GM19035 (cell line): ENCODE data around the gene AKIRIN1.
"Not testable (repeated sequence)": the region's sequence is repeated elsewhere in the genome, so short reads cannot be mapped to it uniquely, and the experiment has no call there.

Experiments
- ATAC-seq: cut with Tn5 transposase; IDR thresholded peaks from one replicate; pipeline ENCODE4 v1.9.1; 2021; ENCODE audit not compliant: unreplicated experiment

Gene AKIRIN1

GRCh38 chr1:38990738-38991637, at the start of gene AKIRIN1:
Gene AKIRIN1 (plus strand): TSS chr1:38991276. CDS start chr1:38991381, 105 bp downstream.
- peak; percentile 97 for ATAC-seq

GRCh38 chr1:38941527-38942019, 49.5 kb upstream of the AKIRIN1 start, which contains the start of gene RHBDL2:
Gene RHBDL2 (minus strand): TSS chr1:38941830. CDS start chr1:38919212, 22,618 bp downstream.
- no peak for ATAC-seq

GRCh38 chr1:38942664-38943428, 48.2 kb upstream of the AKIRIN1 start:
- ATAC-seq, result no peak

GRCh38 chr1:38944547-38944946, 46.5 kb upstream of the AKIRIN1 start:
- no peak for ATAC-seq

- no peak for ATAC-seq
Measured at GRCh38 chr1:38950553-38950952, 40.5 kb upstream of the AKIRIN1 start.

GRCh38 chr1:38953433-38953860, 37.6 kb upstream of the AKIRIN1 start:
- ATAC-seq, result no peak

- no peak for ATAC-seq
Measured at GRCh38 chr1:38958967-38959366, 32.1 kb upstream of the AKIRIN1 start.

GRCh38 chr1:38962113-38962512, 29.0 kb upstream of the AKIRIN1 start:
- ATAC-seq, result no peak

GRCh38 chr1:38962560-38962959, 28.5 kb upstream of the AKIRIN1 start:
- ATAC-seq, result no peak

- no peak for ATAC-seq
Measured at GRCh38 chr1:38964140-38964548, 26.9 kb upstream of the AKIRIN1 start.

GRCh38 chr1:38973145-38973544, 17.9 kb upstream of the AKIRIN1 start:
- not testable (repeated sequence) for ATAC-seq

- no peak for ATAC-seq
Measured at GRCh38 chr1:38973659-38974437, 17.2 kb upstream of the AKIRIN1 start.

GRCh38 chr1:38977399-38978244, 13.5 kb upstream of the AKIRIN1 start:
- not testable (repeated sequence) for ATAC-seq

- ATAC-seq, result not testable (repeated sequence)
Measured at GRCh38 chr1:38978245-38978542, 12.9 kb upstream of the AKIRIN1 start.

GRCh38 chr1:38979380-38979779, 11.7 kb upstream of the AKIRIN1 start:
- not testable (repeated sequence) for ATAC-seq

GRCh38 chr1:38989979-38990378, 1.1 kb upstream of the AKIRIN1 start:
- no peak for ATAC-seq

- ATAC-seq, result no peak
Measured at GRCh38 chr1:38990386-38990737, 714 bp upstream of the AKIRIN1 start.

GRCh38 chr1:38991638-38992411, 749 bp downstream of the AKIRIN1 start:
- no peak for ATAC-seq

GRCh38 chr1:38992412-38993111, 1.5 kb downstream of the AKIRIN1 start:
- no peak for ATAC-seq
